SH-SY5Y (cell line): Measurements from ENCODE around the gene CES2.

ENCODE experiments used
- GATA2 ChIP-seq: IDR thresholded peaks from 2 replicates; pipeline ENCODE4 v1.6.1; 2011; ENCODE audit warnings: mild to moderate bottlenecking, low read depth, low read length
- GATA3 ChIP-seq: IDR thresholded peaks from 2 replicates; pipeline ENCODE4 v1.6.1; 2011; ENCODE audit warnings: low read depth, mild to moderate bottlenecking, low read length, moderate library complexity

Gene CES2

DNA sequence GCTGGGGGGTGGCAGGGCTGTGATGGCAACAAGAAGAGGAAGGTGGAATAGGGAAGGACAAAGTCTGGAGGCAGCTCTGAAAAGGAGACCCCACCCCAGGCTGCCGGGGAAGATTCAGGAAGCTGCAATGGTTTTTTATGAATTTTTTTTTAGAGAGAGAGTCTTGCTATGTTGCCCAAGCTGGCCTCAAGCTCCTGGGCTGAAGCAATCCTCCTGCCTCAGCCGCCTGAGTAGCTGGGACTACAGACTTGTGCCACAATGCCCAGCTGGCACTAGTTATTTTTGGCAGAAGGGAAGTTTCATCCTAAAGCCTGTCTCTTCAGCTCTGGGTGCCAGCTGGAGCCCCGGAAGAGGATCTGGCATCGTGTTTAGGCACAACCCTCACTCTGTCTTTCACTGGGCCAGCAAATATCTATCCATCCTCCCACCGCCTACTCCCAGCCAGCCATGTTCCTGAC lies 24.4 kb downstream of the CES2 start:
- TF ChIP-seq GATA2 = no peak
- no peak for TF ChIP-seq GATA3

- TF ChIP-seq GATA3 (no peak), GATA2 (no peak)
These were observed 25.0 kb downstream of the CES2 start for GRCh38 chr16:66960270-66960669.

DNA sequence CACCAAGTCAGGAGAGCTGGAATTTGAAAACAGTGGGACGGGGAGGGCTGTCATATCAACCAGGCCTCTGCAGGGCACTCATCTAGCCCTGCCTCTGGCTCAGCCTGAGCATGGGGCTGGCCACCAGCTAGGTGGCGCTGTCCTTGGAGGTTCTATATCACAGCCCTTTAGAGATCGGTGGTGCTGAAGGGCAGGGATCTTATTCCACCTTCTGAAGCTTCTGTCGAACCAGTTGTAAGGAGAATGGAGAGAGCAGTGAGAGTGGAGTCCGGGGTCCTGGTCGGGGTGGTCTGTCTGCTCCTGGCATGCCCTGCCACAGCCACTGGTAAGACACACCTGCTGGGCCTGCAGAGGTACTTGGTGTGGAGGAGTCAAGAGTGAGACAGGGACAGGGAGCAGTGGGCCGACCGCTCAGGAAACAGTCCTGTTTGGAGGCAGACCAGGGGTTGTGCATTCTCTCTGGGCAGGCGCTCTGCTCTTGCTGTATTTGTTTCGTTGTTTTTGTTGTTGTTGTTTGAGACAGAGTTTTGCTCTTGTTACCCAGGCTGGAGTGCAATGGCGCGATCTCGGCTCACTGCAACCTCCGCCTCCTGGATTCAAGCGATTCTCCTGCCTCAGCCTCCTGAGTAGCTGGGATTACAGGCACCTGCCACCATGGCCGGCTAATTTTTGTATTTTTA lies 25.9 kb downstream of the CES2 start, which contains the start of gene CES3:
Gene CES3 (plus strand): TSS at position 202 of the 680 bp plus-strand sequence. CDS start 42 bp downstream, at position 244.
- TF ChIP-seq GATA3 (no peak), GATA2 (no peak)

DNA sequence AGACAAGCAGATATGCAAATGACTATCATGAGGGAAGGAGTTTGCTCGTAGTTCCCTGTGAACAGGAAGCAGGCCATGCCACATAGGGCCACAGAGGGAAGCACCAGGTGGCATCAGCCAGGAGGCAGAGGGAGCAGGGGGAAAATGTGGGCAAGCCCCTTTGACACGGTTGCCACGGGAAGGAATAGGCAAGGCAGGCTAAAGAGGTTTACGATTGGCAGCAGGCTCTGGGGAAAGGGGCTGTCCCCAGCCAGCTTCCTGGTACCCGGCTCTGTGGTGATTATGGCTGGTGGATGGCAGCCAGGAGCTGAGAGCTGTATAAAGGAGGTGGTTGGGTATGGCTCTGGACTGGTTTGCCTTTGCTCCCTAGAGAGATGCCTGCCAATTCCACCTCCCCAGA lies 26.6 kb downstream of the CES2 start:
- TF ChIP-seq GATA2 (no peak), GATA3 (no peak)

DNA sequence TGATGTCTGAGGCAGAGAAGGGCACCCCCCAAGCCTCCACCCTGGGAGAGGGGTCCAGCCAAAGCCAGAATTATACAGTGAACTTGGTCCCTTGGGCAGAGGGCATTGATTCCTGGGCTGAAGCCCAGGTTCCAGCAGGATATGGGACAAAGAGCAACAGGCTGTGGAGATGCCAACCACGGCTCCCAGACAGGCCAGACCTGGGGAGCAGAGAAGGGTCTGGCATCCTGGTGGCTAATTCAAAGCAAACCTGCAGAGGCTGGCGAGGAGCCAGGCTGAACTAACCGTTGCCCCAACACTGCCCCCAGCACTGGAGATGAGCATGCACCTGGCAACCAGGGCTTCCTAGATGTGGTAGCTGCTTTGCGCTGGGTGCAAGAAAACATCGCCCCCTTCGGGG lies 28.7 kb downstream of the CES2 start:
- TF ChIP-seq GATA3 (no peak), GATA2 (no peak)

DNA sequence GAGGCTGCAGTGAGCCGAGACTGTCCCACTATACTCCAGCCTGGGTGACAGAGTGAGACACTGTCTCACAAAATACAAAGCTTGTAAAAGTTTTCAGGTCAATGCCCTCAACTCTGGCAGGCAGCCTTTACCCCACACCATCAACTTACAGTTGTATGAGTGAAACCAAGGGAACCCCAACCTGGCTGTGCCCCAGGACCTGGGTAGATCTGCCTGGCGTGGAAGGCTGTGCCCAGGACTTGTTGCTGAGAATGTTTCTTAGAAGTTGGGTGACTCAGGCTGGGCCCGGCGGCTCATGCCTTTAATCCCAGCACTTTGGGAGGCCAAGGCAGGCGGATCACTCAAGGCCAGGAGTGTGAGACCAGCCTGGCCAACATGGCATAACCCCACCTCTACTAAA lies 33.5 kb downstream of the CES2 start:
- TF ChIP-seq GATA2 = no peak
- no peak for TF ChIP-seq GATA3

- TF ChIP-seq GATA2 (no peak), GATA3 (no peak)
These were observed 35.7 kb downstream of the CES2 start for GRCh38 chr16:66970775-66971720.

DNA sequence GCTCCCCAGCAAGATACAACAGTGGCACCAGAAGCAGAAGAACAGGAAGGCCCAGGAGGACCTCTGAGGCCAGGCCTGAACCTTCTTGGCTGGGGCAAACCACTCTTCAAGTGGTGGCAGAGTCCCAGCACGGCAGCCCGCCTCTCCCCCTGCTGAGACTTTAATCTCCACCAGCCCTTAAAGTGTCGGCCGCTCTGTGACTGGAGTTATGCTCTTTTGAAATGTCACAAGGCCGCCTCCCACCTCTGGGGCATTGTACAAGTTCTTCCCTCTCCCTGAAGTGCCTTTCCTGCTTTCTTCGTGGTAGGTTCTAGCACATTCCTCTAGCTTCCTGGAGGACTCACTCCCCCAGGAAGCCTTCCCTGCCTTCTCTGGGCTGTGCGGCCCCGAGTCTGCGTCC lies 37.7 kb downstream of the CES2 start:
- TF ChIP-seq GATA2 (no peak), GATA3 (no peak)

DNA sequence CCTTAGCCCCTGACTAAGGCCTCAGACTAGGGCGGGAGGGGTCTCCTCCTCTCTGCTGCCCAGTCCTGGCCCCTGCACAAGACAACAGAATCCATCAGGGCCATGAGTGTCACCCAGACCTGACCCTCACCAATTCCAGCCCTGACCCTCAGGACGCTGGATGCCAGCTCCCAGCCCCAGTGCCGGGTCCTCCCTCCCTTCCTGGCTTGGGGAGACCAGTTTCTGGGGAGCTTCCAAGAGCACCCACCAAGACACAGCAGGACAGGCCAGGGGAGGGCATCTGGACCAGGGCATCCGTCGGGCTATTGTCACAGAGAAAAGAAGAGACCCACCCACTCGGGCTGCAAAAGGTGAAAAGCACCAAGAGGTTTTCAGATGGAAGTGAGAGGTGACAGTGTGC lies 38.4 kb downstream of the CES2 start:
- TF ChIP-seq GATA2 (no peak), GATA3 (no peak)

DNA sequence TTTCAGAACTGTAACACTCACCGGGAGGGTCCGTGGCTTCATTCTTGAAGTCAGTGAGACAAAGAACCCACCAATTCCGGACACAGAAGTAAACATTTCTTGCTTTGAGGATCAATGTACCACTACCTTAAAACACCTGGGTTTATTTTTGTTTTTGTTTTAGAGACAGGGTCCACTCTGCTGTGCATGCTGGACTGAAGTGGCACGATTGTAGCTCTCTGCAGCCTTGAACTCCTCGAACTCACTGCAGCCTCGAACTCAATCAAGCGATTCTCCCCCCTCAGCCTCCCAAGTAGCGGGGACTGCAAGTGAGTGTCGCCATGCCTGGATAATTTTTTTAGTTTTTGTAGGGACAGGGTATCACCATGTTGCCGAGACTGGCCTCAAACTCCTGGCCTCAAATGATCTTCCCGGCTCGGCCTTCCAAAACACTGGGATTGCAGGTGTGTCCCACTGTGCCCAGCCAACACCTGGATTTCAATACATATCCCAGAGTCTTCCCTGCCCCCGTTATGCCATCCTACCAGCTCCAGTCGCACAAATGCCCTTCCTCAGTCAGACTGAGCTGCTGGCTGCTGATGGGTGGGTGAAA lies 40.1 kb downstream of the CES2 start:
- no peak for TF ChIP-seq GATA2
- no peak for TF ChIP-seq GATA3

- TF ChIP-seq GATA3 (no peak), GATA2 (no peak)
These were observed 41.4 kb downstream of the CES2 start for GRCh38 chr16:66976746-66977145.

DNA sequence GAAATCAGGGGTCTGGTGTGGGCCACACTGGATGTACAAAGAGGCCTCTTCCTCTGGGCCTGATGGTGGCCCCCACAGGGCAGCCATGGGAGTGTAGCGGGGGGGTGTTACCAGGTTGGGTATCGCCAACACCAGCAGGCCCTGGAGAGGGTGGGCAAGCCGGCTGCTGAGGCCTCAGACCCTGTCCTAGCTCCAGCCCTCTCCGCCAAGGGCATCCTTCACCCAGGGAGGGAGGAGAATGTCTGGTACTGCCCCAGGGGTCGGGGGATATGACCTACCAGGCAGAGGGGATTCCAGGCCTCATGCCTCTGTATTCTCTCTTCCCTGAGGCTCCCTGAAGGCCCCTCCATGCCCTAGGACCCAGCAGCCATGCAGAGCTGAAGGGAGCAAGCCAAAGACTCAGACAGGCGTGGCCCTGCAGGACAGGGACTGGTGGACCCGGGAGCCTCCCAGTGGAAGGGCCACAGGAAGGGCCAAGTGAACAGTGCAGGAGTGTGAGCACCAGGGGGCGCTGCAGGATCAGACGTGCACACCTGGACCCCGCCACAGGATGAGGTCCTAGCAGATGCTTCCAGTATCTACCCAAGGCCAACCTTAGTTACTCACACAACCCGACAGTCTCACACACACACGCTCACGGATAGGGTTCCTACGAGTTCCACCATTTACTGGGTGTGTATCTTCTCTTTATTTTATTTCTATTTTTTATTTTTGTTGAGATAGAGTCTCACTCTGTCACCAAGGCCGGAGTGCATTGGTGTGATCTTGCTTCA lies 42.2 kb downstream of the CES2 start:
- TF ChIP-seq GATA2 (no peak), GATA3 (no peak)

GRCh38 chr16:66979011-66979717 lies 43.8 kb downstream of the CES2 start:
- TF ChIP-seq GATA2 = no peak

DNA sequence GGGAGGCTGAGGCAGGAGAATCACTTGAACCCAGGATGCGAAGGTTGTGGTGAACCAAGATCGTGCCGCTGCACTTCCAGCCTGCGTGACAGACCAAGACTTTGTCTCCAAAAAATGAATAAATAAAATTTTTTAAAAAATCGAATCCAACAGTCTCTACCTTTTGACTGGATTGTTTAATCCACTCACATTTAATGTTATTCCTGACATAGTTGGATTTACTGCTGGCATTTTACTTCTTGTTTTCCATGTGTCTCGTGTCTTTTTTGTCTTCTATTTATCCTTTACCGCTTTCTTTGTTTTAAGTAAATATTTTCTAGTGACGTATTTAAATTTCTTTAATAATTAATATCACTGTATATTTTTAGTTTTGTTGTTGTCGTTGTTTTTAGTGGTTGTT lies 47.7 kb downstream of the CES2 start:
- TF ChIP-seq GATA2 (no peak), GATA3 (no peak)
